ENCODE data around the gene SYT2. TPM values are rescaled to one million over a fixed set of nuclear protein-coding genes. Genes with fewer than 3 reads are reported as not detected.

The SYT2 gene
- total and polyA plus RNA-seq, 2 experiments from 2014 or later = 0.03 to 0.68 TPM

- Histone ChIP-seq H3K36me3 (no peaks in the 10 kb centered on the region), H3K4me1 (ENCODE audit: low read depth) (no peaks in the 10 kb centered on the region), H3K9me3 (ENCODE audit: low read depth) (no peaks in the 10 kb centered on the region), H3K4me3 (no peak overlapping the region), H3K27me3 (peaks cover 39% of the 10 kb centered on the region), H3K27ac (no peak overlapping the region)
- TF ChIP-seq CTCF (IDR thresholded peaks at IDR 0.05; ENCODE audit: low read depth, low read length) = no peak
- DNase-seq (ENCODE audit: low read depth in 1 of 2, low spot score in 1 of 2) = no peak
These were observed 7.1 kb downstream of the SYT2 start for GRCh38 chr1:202703191-202703590.

GRCh38 chr1:202702088-202702487 is 8.2 kb downstream of the SYT2 start:
- DNase-seq (ENCODE audit: low read depth in 1 of 2, low spot score in 1 of 2) = no peak
- Histone ChIP-seq H3K27me3 (peaks cover 28% of the 10 kb centered on the region), H3K36me3 (no peaks in the 10 kb centered on the region)

GRCh38 chr1:202701200-202701599 is 9.1 kb downstream of the SYT2 start:
- H3K4me1 ChIP-seq (ENCODE audit: low read depth) = no peaks in the 10 kb centered on the region
- H3K4me3 ChIP-seq = no peak overlapping the region
- H3K9me3 ChIP-seq (ENCODE audit: low read depth) = no peaks in the 10 kb centered on the region
- H3K27ac ChIP-seq = no peak overlapping the region
- no peaks in the 10 kb centered on the region for H3K36me3 ChIP-seq
- TF ChIP-seq CTCF (IDR thresholded peaks at IDR 0.05; ENCODE audit: low read depth, low read length) = no peak
- peaks cover 22% of the 10 kb centered on the region for H3K27me3 ChIP-seq
- no peak for DNase-seq (ENCODE audit: low read depth in 1 of 2, low spot score in 1 of 2)

More at GRCh38 chr1:202702088-202702487, 8.2 kb downstream of the SYT2 start:
- TF ChIP-seq CTCF (IDR thresholded peaks at IDR 0.05; ENCODE audit: low read depth, low read length) = no peak
- no peak overlapping the region for H3K4me3 ChIP-seq
- no peaks in the 10 kb centered on the region for H3K9me3 ChIP-seq (ENCODE audit: low read depth)
- no peak overlapping the region for H3K27ac ChIP-seq
- no peaks in the 10 kb centered on the region for H3K4me1 ChIP-seq (ENCODE audit: low read depth)

GRCh38 chr1:202700061-202700460 is 10.2 kb downstream of the SYT2 start:
- no peak for DNase-seq (ENCODE audit: low read depth in 1 of 2, low spot score in 1 of 2)
- no peak overlapping the region for H3K27ac ChIP-seq
- no peak overlapping the region for H3K4me3 ChIP-seq
- peaks cover 24% of the 10 kb centered on the region for H3K27me3 ChIP-seq
- no peaks in the 10 kb centered on the region for H3K36me3 ChIP-seq
- no peaks in the 10 kb centered on the region for H3K9me3 ChIP-seq (ENCODE audit: low read depth)
- H3K4me1 ChIP-seq (ENCODE audit: low read depth) = no peaks in the 10 kb centered on the region
- no peak for TF ChIP-seq CTCF (IDR thresholded peaks at IDR 0.05; ENCODE audit: low read depth, low read length)

GRCh38 chr1:202698276-202698675 is 12.0 kb downstream of the SYT2 start:
- Histone ChIP-seq H3K27ac (no peak overlapping the region), H3K9me3 (ENCODE audit: low read depth) (no peaks in the 10 kb centered on the region), H3K4me1 (ENCODE audit: low read depth) (no peaks in the 10 kb centered on the region), H3K27me3 (peaks cover 18% of the 10 kb centered on the region), H3K4me3 (no peak overlapping the region), H3K36me3 (no peaks in the 10 kb centered on the region)
- DNase-seq (ENCODE audit: low read depth in 1 of 2, low spot score in 1 of 2) = no peak
- no peak for TF ChIP-seq CTCF (IDR thresholded peaks at IDR 0.05; ENCODE audit: low read depth, low read length)

- Histone ChIP-seq H3K36me3 (no peaks in the 10 kb centered on the region), H3K27ac (no peak overlapping the region), H3K4me1 (ENCODE audit: low read depth) (no peaks in the 10 kb centered on the region), H3K9me3 (ENCODE audit: low read depth) (no peaks in the 10 kb centered on the region), H3K4me3 (no peak overlapping the region), H3K27me3 (peaks cover 18% of the 10 kb centered on the region)
- no peak for TF ChIP-seq CTCF (IDR thresholded peaks at IDR 0.05; ENCODE audit: low read depth, low read length)
- DNase-seq (ENCODE audit: low read depth in 1 of 2, low spot score in 1 of 2) = no peak
These were observed 13.2 kb downstream of the SYT2 start for GRCh38 chr1:202697038-202697437.
